SU-DHL-6 (cell line): ENCODE data around the gene PSMF1.

Source experiments
- H2AFZ ChIP-seq: fragments of 200-600 bp; sonication (generic); 2 replicates; pipeline ENCODE4 v1.6.1; 2014; ENCODE audit warnings: low read depth, mild to moderate bottlenecking, moderate library complexity, mixed read lengths, antibody characterized with exemption, low read length; ENCODE audit not compliant: severe bottlenecking
- H3F3A ChIP-seq: fragments of 200-600 bp; shearing (Covaris generic); 2 replicates; pipeline ENCODE4 v1.6.0; 2016; ENCODE audit warnings: antibody characterized with exemption, mild to moderate bottlenecking; ENCODE audit not compliant: insufficient read depth
- H3K27ac ChIP-seq: fragments of 200-600 bp; sonication (generic); 2 replicates; pipeline ENCODE4 v1.5.1; 2016; ENCODE audit warnings: low read depth, mild to moderate bottlenecking, low read length, moderate library complexity, mixed read lengths
- H3K27me3 ChIP-seq: fragments of 200-600 bp; sonication (generic), shearing (Covaris generic); 2 replicates; pipeline ENCODE4 v1.6.0; 2014; ENCODE audit warnings: mild to moderate bottlenecking, low read length
- H3K36me3 ChIP-seq: fragments of 200-600 bp; sonication (generic); 2 replicates; pipeline ENCODE4 v1.6.1; 2014; ENCODE audit warnings: mild to moderate bottlenecking, low read length, mixed read lengths
- H3K4me2 ChIP-seq: fragments of 300-600, 200-600 bp; shearing (Covaris generic), sonication (generic); 2 replicates; pipeline ENCODE4 v1.6.0; 2014; ENCODE audit warnings: low read length, low read depth, mild to moderate bottlenecking; ENCODE audit not compliant: poor library complexity, severe bottlenecking
- H3K4me3 ChIP-seq: fragments of 200-600 bp; sonication (generic); 2 replicates; pipeline ENCODE4 v1.5.1; 2014; ENCODE audit warnings: antibody characterized with exemption, low read length, mild to moderate bottlenecking, mixed read lengths; ENCODE audit not compliant: insufficient read depth, poor library complexity, severe bottlenecking
- H3K79me2 ChIP-seq: fragments of 200-600 bp; sonication (generic); 2 replicates; pipeline ENCODE4 v1.6.1; 2014; ENCODE audit warnings: mild to moderate bottlenecking, low read length, moderate library complexity; ENCODE audit not compliant: insufficient read depth
- H3K9ac ChIP-seq: fragments of 200-600 bp; sonication (generic); 2 replicates; pipeline ENCODE4 v1.7.0; 2014; ENCODE audit warnings: mild to moderate bottlenecking, low read length
- H3K9me2 ChIP-seq: fragments of 200-600 bp; sonication (generic); replicated peaks from 2 replicates; pipeline ENCODE4 v1.6.1; 2014; ENCODE audit warnings: low read length; ENCODE audit not compliant: insufficient read depth
- H3K9me3 ChIP-seq: fragments of 200-600 bp; sonication (generic); 2 replicates; pipeline ENCODE4 v1.6.1; 2014; ENCODE audit warnings: low read length, mixed read lengths; ENCODE audit not compliant: insufficient read depth
- H4K20me1 ChIP-seq: fragments of 200-600 bp; sonication (generic); 2 replicates; pipeline ENCODE4 v1.6.1; 2014; ENCODE audit warnings: low read depth, mild to moderate bottlenecking, antibody characterized with exemption, low read length, moderate library complexity, mixed read lengths
- EZH2phosphoT487 ChIP-seq: fragments of 200-600 bp; sonication (generic), shearing (Covaris generic); conservative IDR thresholded peaks from 2 replicates; pipeline ENCODE4 v1.6.1; 2018; ENCODE audit warnings: mild to moderate bottlenecking, antibody characterized with exemption, low read length, moderate library complexity, mixed read lengths
- TF ChIP-seq, protein P1 (sequence below): fragments of 200-600 bp; sonication (generic); IDR thresholded peaks from one replicate; pipeline ENCODE4 v1.5.1; 2017; ENCODE audit warnings: antibody characterized with exemption, mild to moderate bottlenecking, low read length, moderate library complexity; ENCODE audit not compliant: insufficient read depth, poor library complexity, severe bottlenecking

PSMF1 gene

DNA sequence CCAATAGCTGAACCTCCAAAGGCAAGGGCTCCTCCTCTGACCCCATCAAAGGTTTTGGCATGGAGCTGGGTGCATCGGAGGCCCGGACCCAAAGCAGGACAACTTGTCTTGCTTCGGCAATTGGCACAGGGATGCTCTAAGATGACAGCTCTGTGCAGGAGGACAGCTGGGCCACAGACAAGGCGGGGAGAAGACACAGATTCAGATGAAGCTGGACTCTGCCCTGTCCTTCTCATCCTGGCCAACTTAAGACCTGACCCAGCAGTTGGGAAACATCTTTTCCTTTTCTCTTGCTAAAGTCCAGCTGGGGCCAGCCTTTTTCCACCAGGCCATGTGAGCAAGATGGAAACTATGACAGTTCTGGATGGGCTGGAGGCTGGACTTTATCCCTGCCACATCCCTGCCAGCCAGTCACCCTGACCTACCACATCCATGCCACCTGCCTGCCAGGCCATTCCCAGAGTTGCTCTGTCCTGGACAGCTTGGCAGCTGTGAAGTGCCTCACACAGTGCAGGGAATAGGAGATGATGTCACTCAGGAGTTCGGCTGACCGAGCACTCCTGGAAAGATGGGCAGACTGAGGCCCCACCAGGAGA lies 12.7 kb upstream of the PSMF1 start:
- no peaks in the 10 kb centered on the region for H3K9me3 ChIP-seq
- no peaks in the 10 kb centered on the region for H3K27me3 ChIP-seq
- H3K36me3 ChIP-seq, result 0 out of 2 replicates have a peak, but pooled peaks cover 3% of the 10 kb centered on the region
- H3K4me3 ChIP-seq, result no peak overlapping the region
- no peak overlapping the region for H2AFZ ChIP-seq
- TF ChIP-seq, protein P1, sequence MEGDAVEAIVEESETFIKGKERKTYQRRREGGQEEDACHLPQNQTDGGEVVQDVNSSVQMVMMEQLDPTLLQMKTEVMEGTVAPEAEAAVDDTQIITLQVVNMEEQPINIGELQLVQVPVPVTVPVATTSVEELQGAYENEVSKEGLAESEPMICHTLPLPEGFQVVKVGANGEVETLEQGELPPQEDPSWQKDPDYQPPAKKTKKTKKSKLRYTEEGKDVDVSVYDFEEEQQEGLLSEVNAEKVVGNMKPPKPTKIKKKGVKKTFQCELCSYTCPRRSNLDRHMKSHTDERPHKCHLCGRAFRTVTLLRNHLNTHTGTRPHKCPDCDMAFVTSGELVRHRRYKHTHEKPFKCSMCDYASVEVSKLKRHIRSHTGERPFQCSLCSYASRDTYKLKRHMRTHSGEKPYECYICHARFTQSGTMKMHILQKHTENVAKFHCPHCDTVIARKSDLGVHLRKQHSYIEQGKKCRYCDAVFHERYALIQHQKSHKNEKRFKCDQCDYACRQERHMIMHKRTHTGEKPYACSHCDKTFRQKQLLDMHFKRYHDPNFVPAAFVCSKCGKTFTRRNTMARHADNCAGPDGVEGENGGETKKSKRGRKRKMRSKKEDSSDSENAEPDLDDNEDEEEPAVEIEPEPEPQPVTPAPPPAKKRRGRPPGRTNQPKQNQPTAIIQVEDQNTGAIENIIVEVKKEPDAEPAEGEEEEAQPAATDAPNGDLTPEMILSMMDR, result no peak
- TF ChIP-seq EZH2phosphoT487, result no peak
- no peaks in the 10 kb centered on the region for H3K79me2 ChIP-seq
- H3K27ac ChIP-seq, result no peak overlapping the region
- no peak overlapping the region for H3K9ac ChIP-seq
- H3K4me2 ChIP-seq, result no peak overlapping the region
- no peaks in the 10 kb centered on the region for H3K9me2 ChIP-seq
- no peaks in the 10 kb centered on the region for H3F3A ChIP-seq
- no peaks in the 10 kb centered on the region for H4K20me1 ChIP-seq

DNA sequence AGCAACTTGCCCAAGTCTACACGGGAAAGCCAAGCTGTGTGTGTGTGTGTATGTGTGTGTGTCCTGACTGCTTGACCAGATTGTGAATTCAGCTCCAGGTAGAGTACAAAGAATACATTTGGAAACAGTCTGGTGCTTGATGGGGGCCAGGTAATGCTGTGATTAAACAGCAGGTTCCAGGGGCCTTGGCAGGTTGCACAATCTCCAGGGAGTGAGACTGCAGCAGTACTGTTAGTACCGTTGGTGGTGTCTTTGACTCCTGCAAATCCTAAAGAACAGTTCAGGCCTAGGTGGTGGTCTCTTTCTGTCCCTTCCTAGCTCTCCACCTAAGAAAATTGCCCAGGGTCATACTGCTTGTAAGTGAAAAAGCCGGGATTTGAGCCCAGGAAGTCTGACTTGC lies 11.2 kb upstream of the PSMF1 start:
- H3F3A ChIP-seq, result no peaks in the 10 kb centered on the region

DNA sequence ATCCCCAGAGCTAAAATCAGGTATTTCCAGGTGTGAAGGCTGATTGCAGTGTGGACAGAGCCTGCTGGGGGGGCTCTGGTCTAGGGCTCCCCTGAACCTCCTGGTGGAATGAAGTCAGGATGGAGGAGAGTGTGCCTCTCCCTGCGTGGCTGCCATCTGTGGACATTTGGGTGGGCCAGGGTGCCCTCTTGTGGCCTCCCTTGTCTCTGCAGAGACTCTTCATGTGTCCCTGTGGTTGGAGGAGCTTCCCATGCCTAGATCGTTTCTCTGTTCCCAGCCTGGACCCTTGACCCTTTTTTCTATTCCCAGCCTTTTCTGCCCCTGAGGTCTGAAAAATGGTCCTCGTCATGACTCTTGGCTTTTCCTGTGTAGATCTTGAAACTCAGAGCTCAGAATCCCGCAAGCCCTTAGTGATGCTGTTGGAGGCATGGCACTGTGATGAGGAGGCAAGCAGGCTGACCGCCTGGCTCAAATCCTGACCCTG lies 9.9 kb upstream of the PSMF1 start:
- Histone ChIP-seq H4K20me1 (no peaks in the 10 kb centered on the region), H3K9me3 (no peaks in the 10 kb centered on the region), H3K27me3 (no peaks in the 10 kb centered on the region), H3K9me2 (no peaks in the 10 kb centered on the region), H3F3A (no peaks in the 10 kb centered on the region), H3K4me3 (no peak overlapping the region), H3K36me3 (no peaks in the 10 kb centered on the region), H3K9ac (no peak overlapping the region), H3K79me2 (no peaks in the 10 kb centered on the region), H3K4me2 (no peak overlapping the region), H3K27ac (no peak overlapping the region), H2AFZ (no peak overlapping the region)
- TF ChIP-seq, protein P1, result peak; percentile 59
- no peak for TF ChIP-seq EZH2phosphoT487

More for the DNA sequence above, 11.2 kb upstream of the PSMF1 start:
- Histone ChIP-seq H3K4me3 (no peak overlapping the region), H3K9ac (no peak overlapping the region), H3K9me3 (no peaks in the 10 kb centered on the region), H3K79me2 (no peaks in the 10 kb centered on the region), H3K27me3 (no peaks in the 10 kb centered on the region), H3K9me2 (no peaks in the 10 kb centered on the region), H3K36me3 (0 out of 2 replicates have a peak, but pooled peaks cover under 1% of the 10 kb centered on the region), H2AFZ (no peak overlapping the region), H4K20me1 (no peaks in the 10 kb centered on the region), H3K4me2 (no peak overlapping the region), H3K27ac (no peak overlapping the region)
- no peak for TF ChIP-seq EZH2phosphoT487
- TF ChIP-seq, protein P1, result no peak
